ENCODE results near the gene ARL11. TPM values are rescaled to one million over a fixed set of nuclear protein-coding genes. Genes with fewer than 3 reads are reported as not detected.

Gene ARL11
- total and polyA plus RNA-seq, 4 donors = 0.08 to 1.8 (median 1.4) TPM

GRCh38 chr13:49649244-49649962 lies 21.1 kb downstream of the ARL11 start:
- intact Hi-C loops (cut with DNase I) = no loop called here
- DNase-seq (no peak), ATAC-seq (ENCODE audit: low FRiP score) (no peak)
- Histone ChIP-seq H3K9me3 (ENCODE audit: control insufficient read depth, low read length) (no peaks in the 10 kb centered on the region), H3K36me3 (ENCODE audit: control insufficient read depth in 1 of 2, insufficient read depth in 2 of 2, low read length in 1 of 2) (no peaks in the 10 kb centered on the region), H3K4me1 (ENCODE audit: control insufficient read depth in 1 of 2, insufficient read depth in 2 of 2, low read length in 2 of 2) (no peaks in the 10 kb centered on the region), H3K4me3 (ENCODE audit: low read length in 2 of 2) (no peak overlapping the region), H3K27me3 (ENCODE audit: control insufficient read depth in 1 of 2, insufficient read depth in 2 of 2, low read length in 1 of 2) (no peaks in the 10 kb centered on the region), H3K27ac (ENCODE audit: low read depth in 1 of 2, low read length in 2 of 2) (no peak overlapping the region)
- 55 to 64% methylated on average over 5 of the region's 5 CpGs for WGBS, 2 donors

DNA sequence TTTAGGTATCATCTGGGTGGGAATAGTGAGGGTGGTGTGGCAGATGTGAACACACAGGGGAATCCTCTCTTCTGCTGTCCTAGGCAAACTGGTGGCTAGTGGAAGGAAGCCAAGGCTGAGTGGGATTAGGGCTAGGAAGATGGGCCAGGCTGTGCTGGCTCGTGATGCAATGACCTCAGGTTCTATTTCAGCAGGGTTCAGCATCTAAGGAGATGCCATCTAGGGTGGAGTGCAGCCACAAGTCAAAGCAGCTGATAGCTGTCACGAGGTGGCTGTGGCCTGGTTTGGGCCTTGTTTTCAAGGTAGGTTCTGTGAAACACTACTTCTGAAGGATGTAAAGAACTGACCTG lies 21.6 kb downstream of the ARL11 start:
- ATAC-seq (ENCODE audit: low FRiP score) = no peak
- Histone ChIP-seq H3K27ac (ENCODE audit: low read depth in 1 of 2, low read length in 2 of 2) (no peak overlapping the region), H3K4me1 (ENCODE audit: control insufficient read depth in 1 of 2, insufficient read depth in 2 of 2, low read length in 2 of 2) (no peaks in the 10 kb centered on the region), H3K27me3 (ENCODE audit: control insufficient read depth in 1 of 2, insufficient read depth in 2 of 2, low read length in 1 of 2) (no peaks in the 10 kb centered on the region), H3K36me3 (ENCODE audit: control insufficient read depth in 1 of 2, insufficient read depth in 2 of 2, low read length in 1 of 2) (no peaks in the 10 kb centered on the region), H3K9me3 (ENCODE audit: control insufficient read depth, low read length) (no peaks in the 10 kb centered on the region), H3K4me3 (ENCODE audit: low read length in 2 of 2) (no peak overlapping the region)
- WGBS, 2 donors = 88 to 98% methylated on average over 2 of the region's 2 CpGs
- intact Hi-C loops (cut with DNase I) = loop anchor here in 1 of 2 donors (5.0 kb wide), 1 partner anchor 197 kb away; no protein-coding TSS in a partner anchor
- DNase-seq = no peak

DNA sequence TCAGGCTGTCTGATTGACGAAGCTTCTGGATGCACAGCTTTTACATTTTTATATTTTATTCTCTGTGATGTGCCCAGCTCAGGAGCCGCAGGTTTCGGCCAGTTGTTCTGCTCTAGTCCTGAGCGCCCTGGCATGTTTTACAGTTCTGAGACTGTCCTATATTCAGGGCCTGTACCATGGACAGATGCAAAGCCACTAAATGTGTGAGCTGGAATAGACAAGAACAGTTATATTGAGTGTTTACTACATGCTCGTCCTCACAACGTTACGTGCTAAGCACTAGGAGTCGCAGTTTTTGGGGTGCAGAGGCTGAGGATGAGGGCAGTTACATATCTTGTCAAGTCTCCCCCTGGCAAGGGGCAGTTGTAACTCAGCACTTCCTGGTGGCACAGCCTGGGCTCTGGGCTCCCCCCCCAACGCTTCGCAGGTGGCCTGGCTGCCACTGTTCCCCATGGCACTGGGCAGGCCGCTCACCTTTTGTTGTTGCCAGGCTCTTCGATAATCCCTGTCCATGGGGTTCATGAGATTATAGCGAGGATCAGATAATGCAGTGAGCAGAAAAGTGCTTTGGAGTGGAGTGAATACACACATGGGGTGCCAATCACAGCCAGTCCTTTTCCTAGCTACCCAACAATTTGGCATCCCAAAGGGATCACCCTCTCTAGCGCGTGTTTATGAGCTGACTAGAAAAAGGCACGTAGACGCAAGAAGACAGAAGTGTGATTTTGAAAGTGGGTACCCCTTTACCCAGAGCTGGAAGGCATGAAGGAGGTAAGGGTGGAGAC lies 23.5 kb downstream of the ARL11 start:
- ATAC-seq (ENCODE audit: low FRiP score) = no peak
- no peaks in the 10 kb centered on the region for H3K9me3 ChIP-seq (ENCODE audit: control insufficient read depth, low read length)
- H3K27ac ChIP-seq (ENCODE audit: low read depth in 1 of 2, low read length in 2 of 2) = no peak overlapping the region
- intact Hi-C loops (cut with DNase I) = loop anchor here (2.0 to 5.0 kb wide), 2 partner anchors 196 to 197 kb away; no protein-coding TSS in a partner anchor
- no peaks in the 10 kb centered on the region for H3K4me1 ChIP-seq (ENCODE audit: control insufficient read depth in 1 of 2, insufficient read depth in 2 of 2, low read length in 2 of 2)
- H3K27me3 ChIP-seq (ENCODE audit: control insufficient read depth in 1 of 2, insufficient read depth in 2 of 2, low read length in 1 of 2) = no peaks in the 10 kb centered on the region
- H3K4me3 ChIP-seq (ENCODE audit: low read length in 2 of 2) = no peak overlapping the region
- DNase-seq = no peak
- H3K36me3 ChIP-seq (ENCODE audit: control insufficient read depth in 1 of 2, insufficient read depth in 2 of 2, low read length in 1 of 2) = no peaks in the 10 kb centered on the region
- 80 to 81% methylated on average over 17 of the region's 17 CpGs for WGBS, 2 donors

DNA sequence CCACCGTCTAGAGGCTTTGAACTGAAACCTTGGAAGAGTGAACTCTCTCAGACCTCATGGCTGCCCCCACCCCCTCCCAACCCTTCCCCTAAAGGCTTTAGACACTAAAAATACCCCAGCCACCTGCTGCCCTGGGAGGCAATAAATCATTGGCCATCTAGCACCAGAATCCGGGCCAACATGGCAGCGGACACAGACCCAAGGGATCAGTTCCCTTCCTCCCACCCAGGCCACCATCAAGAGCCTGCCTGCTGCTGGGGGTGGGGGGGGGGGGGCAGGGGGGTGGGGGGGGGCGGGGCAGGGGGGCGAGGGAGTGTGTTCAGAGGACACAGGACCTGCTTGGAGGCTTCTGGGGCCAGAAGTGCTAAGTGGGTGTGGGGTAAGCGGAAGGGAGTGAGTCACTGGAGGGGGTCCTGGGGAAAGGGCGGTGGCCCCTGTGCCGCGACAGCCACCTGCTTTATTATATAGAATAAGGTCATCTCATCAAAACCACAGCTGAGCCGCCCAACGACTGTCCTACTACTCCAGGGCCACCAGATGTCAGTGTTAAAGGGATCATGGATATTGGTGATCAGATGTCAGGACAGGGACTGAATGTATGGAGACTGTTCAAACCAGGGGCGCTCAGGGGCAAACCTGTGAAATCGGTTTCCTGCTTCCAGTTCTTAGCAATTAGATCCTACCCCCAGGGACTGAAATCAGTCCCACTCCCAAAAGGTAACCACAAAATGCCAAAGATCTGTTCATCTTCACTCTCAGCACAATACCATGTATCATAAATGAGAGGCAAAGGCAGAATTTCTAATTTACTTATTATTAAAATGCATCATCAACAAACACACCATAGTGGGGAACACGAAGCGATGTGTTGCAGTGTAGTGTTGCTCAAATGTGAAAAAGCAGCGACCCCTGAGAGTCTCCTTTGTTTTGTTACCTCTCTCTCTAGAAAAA lies 24.3 kb downstream of the ARL11 start:
- Histone ChIP-seq H3K9me3 (ENCODE audit: control insufficient read depth, low read length) (no peaks in the 10 kb centered on the region), H3K36me3 (ENCODE audit: control insufficient read depth in 1 of 2, insufficient read depth in 2 of 2, low read length in 1 of 2) (no peaks in the 10 kb centered on the region), H3K4me1 (ENCODE audit: control insufficient read depth in 1 of 2, insufficient read depth in 2 of 2, low read length in 2 of 2) (no peaks in the 10 kb centered on the region), H3K27me3 (ENCODE audit: control insufficient read depth in 1 of 2, insufficient read depth in 2 of 2, low read length in 1 of 2) (no peaks in the 10 kb centered on the region), H3K4me3 (ENCODE audit: low read length in 2 of 2) (no peak overlapping the region), H3K27ac (ENCODE audit: low read depth in 1 of 2, low read length in 2 of 2) (no peak overlapping the region)
- WGBS, 2 donors = 37 to 42% methylated on average over 14 to 16 of the region's 16 CpGs
- intact Hi-C loops (cut with DNase I) = loop anchor here (2.0 to 5.0 kb wide), 2 partner anchors 195 to 196 kb away; no protein-coding TSS in a partner anchor
- DNase-seq = no peak
- ATAC-seq (ENCODE audit: low FRiP score) = peak; percentile 55

- Histone ChIP-seq H3K9me3 (ENCODE audit: control insufficient read depth, low read length) (no peaks in the 10 kb centered on the region), H3K27me3 (ENCODE audit: control insufficient read depth in 1 of 2, insufficient read depth in 2 of 2, low read length in 1 of 2) (no peaks in the 10 kb centered on the region), H3K4me1 (ENCODE audit: control insufficient read depth in 1 of 2, insufficient read depth in 2 of 2, low read length in 2 of 2) (no peaks in the 10 kb centered on the region), H3K36me3 (ENCODE audit: control insufficient read depth in 1 of 2, insufficient read depth in 2 of 2, low read length in 1 of 2) (no peaks in the 10 kb centered on the region), H3K27ac (ENCODE audit: low read depth in 1 of 2, low read length in 2 of 2) (no peak overlapping the region), H3K4me3 (ENCODE audit: low read length in 2 of 2) (no peak overlapping the region)
- DNase-seq = no peak
- no peak for ATAC-seq (ENCODE audit: low FRiP score)
- intact Hi-C loops (cut with DNase I) = loop anchor here (2.0 to 5.0 kb wide), 2 partner anchors 194 to 195 kb away; no protein-coding TSS in a partner anchor
Measured at GRCh38 chr13:49653478-49653877, 25.2 kb downstream of the ARL11 start.

DNA sequence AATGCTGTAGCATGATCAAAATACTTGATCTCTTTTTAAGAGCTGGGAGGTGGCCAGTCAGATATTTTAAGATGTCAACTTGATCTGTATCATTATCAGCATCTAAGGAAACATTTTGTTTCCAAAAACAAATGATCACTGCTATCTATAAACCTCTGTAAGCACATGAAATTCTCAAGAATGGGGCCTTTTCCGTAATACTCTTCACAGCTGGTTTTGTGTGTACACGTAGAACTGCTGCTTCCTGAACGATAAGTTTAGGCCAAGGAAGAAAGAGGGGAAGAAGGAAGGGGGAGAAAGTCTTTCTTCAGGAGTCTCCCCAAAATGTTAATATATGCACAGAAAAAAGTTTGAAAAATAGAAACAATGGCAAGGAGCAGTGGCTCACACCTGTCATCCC lies 25.7 kb downstream of the ARL11 start:
- Histone ChIP-seq H3K4me1 (ENCODE audit: control insufficient read depth in 1 of 2, insufficient read depth in 2 of 2, low read length in 2 of 2) (no peaks in the 10 kb centered on the region), H3K4me3 (ENCODE audit: low read length in 2 of 2) (no peak overlapping the region), H3K27ac (ENCODE audit: low read depth in 1 of 2, low read length in 2 of 2) (no peak overlapping the region), H3K9me3 (ENCODE audit: control insufficient read depth, low read length) (no peaks in the 10 kb centered on the region), H3K36me3 (ENCODE audit: control insufficient read depth in 1 of 2, insufficient read depth in 2 of 2, low read length in 1 of 2) (no peaks in the 10 kb centered on the region), H3K27me3 (ENCODE audit: control insufficient read depth in 1 of 2, insufficient read depth in 2 of 2, low read length in 1 of 2) (no peaks in the 10 kb centered on the region)
- 90 to 93% methylated on average over 3 of the region's 3 CpGs for WGBS, 2 donors
- no peak for DNase-seq
- intact Hi-C loops (cut with DNase I) = loop anchor here in 1 of 2 donors (5.0 kb wide), 1 partner anchor 193 kb away; no protein-coding TSS in a partner anchor
- ATAC-seq (ENCODE audit: low FRiP score) = no peak

DNA sequence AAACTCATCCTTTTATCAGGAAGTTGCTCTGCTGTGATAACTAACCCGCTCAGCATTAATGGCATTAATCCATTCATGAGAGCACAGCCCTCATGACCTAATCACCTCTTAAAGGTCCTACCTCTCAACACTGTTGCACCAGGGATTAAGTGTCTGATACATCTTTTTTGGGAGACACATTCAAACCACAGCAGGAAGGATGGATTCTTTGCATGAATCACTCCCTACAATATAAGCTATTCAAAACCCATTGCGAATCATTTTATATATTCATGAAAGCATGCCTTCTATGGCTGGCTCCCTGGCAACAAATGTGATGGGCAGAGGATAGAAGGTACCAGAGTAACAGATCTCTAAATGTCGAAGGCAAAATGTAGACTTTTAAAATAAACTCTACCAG lies 27.6 kb downstream of the ARL11 start:
- WGBS, 2 donors = 93 to 95% methylated on average over 3 of the region's 3 CpGs
- peaks cover 0 to 3% of the 10 kb centered on the region in 2 donors for H3K36me3 ChIP-seq (ENCODE audit: control insufficient read depth in 1 of 2, insufficient read depth in 2 of 2, low read length in 1 of 2)
- intact Hi-C loops (cut with DNase I) = no loop called here
- ATAC-seq (ENCODE audit: low FRiP score) = no peak
- no peak overlapping the region for H3K4me3 ChIP-seq (ENCODE audit: low read length in 2 of 2)
- no peak overlapping the region for H3K27ac ChIP-seq (ENCODE audit: low read depth in 1 of 2, low read length in 2 of 2)
- DNase-seq = no peak
- H3K27me3 ChIP-seq (ENCODE audit: control insufficient read depth in 1 of 2, insufficient read depth in 2 of 2, low read length in 1 of 2) = no peaks in the 10 kb centered on the region
- H3K4me1 ChIP-seq (ENCODE audit: control insufficient read depth in 1 of 2, insufficient read depth in 2 of 2, low read length in 2 of 2) = no peaks in the 10 kb centered on the region
- no peaks in the 10 kb centered on the region for H3K9me3 ChIP-seq (ENCODE audit: control insufficient read depth, low read length)

DNA sequence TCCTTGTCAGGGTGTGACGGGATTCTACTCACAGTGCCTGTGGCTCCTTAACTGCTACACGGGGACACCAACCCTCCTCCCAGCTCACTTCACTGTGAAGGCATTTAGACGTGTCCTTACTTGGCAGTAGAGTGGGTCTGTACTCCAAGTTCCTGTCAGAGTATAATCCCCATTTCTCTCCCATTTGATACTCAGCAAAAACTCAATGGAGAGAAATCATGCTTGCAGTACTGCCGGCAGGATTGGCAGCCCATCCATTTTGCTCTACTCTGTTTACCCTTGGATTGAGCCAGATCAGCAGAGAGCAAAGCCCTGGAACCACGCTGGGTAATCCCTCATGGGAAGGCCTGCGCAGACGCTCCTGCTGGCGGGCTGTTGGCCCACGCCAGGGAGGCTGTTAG lies 28.9 kb downstream of the ARL11 start:
- Histone ChIP-seq H3K4me3 (ENCODE audit: low read length in 2 of 2) (no peak overlapping the region), H3K36me3 (ENCODE audit: control insufficient read depth in 1 of 2, insufficient read depth in 2 of 2, low read length in 1 of 2) (peaks cover 0 to 3% of the 10 kb centered on the region in 2 donors), H3K27ac (ENCODE audit: low read depth in 1 of 2, low read length in 2 of 2) (no peak overlapping the region), H3K4me1 (ENCODE audit: control insufficient read depth in 1 of 2, insufficient read depth in 2 of 2, low read length in 2 of 2) (no peaks in the 10 kb centered on the region), H3K9me3 (ENCODE audit: control insufficient read depth, low read length) (no peaks in the 10 kb centered on the region), H3K27me3 (ENCODE audit: control insufficient read depth in 1 of 2, insufficient read depth in 2 of 2, low read length in 1 of 2) (no peaks in the 10 kb centered on the region)
- no peak for ATAC-seq (ENCODE audit: low FRiP score)
- 52 to 59% methylated on average over 9 of the region's 9 CpGs for WGBS, 2 donors
- no peak for DNase-seq
- intact Hi-C loops (cut with DNase I) = no loop called here
